ENCODE measurements around the gene EEFSEC.

EEFSEC gene

DNA sequence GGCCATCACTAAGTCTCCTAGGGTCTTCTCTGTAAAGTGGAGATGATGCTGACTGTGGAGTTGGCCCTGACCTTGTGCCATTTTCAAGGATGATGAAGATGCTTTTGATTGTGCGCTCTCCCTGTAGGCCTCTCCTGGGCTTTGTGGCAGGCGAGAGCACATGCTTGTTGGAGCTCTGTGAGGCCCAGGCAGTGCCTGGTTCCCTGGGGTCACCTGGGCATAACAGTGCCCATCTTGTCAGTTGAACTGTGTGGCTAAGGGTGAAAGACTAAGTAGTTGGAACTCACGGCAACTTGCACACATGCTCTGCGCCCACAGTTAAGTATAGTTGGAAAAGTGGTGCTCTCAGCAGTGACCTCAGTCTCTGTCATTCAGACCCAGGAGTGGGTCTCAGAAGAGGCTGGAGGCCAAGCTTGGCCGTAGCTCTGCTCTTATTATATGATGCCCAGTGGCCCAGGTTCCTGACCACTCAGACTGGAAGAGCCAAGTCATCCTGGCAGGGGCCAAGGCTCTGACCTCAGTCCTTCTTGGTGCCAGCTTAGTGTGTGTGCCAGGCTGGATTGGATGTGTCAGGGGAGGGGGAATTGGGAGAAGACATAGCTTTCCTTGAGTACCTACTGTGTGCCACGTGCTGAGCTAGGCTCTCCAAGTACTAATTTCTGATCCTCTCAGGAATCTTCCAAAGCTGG lies 154.6 kb downstream of the EEFSEC start:
- TF ChIP-seq POLR2AphosphoS5 (IDR thresholded peaks at IDR 0.05; ENCODE audit: low read depth) (no peak), GABPA (IDR thresholded peaks at IDR 0.05; ENCODE audit: low read depth) (no peak), SPI1 (IDR thresholded peaks at IDR 0.05; ENCODE audit: borderline replicate concordance, low read depth) (no peak)
- TF ChIP-seq, protein P1, sequence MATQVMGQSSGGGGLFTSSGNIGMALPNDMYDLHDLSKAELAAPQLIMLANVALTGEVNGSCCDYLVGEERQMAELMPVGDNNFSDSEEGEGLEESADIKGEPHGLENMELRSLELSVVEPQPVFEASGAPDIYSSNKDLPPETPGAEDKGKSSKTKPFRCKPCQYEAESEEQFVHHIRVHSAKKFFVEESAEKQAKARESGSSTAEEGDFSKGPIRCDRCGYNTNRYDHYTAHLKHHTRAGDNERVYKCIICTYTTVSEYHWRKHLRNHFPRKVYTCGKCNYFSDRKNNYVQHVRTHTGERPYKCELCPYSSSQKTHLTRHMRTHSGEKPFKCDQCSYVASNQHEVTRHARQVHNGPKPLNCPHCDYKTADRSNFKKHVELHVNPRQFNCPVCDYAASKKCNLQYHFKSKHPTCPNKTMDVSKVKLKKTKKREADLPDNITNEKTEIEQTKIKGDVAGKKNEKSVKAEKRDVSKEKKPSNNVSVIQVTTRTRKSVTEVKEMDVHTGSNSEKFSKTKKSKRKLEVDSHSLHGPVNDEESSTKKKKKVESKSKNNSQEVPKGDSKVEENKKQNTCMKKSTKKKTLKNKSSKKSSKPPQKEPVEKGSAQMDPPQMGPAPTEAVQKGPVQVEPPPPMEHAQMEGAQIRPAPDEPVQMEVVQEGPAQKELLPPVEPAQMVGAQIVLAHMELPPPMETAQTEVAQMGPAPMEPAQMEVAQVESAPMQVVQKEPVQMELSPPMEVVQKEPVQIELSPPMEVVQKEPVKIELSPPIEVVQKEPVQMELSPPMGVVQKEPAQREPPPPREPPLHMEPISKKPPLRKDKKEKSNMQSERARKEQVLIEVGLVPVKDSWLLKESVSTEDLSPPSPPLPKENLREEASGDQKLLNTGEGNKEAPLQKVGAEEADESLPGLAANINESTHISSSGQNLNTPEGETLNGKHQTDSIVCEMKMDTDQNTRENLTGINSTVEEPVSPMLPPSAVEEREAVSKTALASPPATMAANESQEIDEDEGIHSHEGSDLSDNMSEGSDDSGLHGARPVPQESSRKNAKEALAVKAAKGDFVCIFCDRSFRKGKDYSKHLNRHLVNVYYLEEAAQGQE (IDR thresholded peaks at IDR 0.05; ENCODE audit: insufficient replicate concordance, low read depth): no peak
- TF ChIP-seq, protein P2, sequence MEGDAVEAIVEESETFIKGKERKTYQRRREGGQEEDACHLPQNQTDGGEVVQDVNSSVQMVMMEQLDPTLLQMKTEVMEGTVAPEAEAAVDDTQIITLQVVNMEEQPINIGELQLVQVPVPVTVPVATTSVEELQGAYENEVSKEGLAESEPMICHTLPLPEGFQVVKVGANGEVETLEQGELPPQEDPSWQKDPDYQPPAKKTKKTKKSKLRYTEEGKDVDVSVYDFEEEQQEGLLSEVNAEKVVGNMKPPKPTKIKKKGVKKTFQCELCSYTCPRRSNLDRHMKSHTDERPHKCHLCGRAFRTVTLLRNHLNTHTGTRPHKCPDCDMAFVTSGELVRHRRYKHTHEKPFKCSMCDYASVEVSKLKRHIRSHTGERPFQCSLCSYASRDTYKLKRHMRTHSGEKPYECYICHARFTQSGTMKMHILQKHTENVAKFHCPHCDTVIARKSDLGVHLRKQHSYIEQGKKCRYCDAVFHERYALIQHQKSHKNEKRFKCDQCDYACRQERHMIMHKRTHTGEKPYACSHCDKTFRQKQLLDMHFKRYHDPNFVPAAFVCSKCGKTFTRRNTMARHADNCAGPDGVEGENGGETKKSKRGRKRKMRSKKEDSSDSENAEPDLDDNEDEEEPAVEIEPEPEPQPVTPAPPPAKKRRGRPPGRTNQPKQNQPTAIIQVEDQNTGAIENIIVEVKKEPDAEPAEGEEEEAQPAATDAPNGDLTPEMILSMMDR (IDR thresholded peaks at IDR 0.05; ENCODE audit: insufficient read depth, low read length): no peak
- H3K4me3 ChIP-seq (replicated peaks; ENCODE audit: insufficient read depth, low read length): no peak overlapping the region
- H3K27ac ChIP-seq (replicated peaks): no peak overlapping the region
- H3K27me3 ChIP-seq (ENCODE audit: insufficient read depth, poor library complexity, severe bottlenecking): no peaks in the 10 kb centered on the region
- no peak for DNase-seq (ENCODE audit: low read depth in 1 of 2, low spot score in 1 of 2)

DNA sequence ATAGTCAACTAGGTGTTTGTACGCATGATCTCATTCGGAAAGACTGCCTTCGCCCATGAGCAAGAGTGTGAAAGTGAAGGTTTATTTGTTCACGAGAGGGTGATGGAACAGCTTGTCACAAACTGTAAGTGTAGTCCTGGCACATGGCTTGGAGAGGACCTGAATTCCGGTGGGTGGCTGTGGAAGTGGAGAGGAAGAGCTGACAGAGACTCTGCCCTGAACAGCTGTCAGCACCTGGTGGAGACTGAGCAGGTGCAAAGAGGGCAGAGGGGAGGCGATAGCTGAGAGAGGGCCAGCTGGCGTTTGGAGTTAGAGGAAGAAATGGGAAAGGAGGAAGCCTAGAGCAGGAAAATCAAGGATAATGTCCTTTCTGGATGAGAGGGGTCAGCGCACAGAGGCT lies 155.7 kb downstream of the EEFSEC start:
- H3K27me3 ChIP-seq (ENCODE audit: insufficient read depth, poor library complexity, severe bottlenecking): no peaks in the 10 kb centered on the region
- H3K4me3 ChIP-seq (replicated peaks; ENCODE audit: insufficient read depth, low read length): no peak overlapping the region
- H3K27ac ChIP-seq (replicated peaks): no peak overlapping the region
- DNase-seq (ENCODE audit: low read depth in 1 of 2, low spot score in 1 of 2): no peak
- TF ChIP-seq, protein P1 (IDR thresholded peaks at IDR 0.05; ENCODE audit: insufficient replicate concordance, low read depth): no peak
- no peak for TF ChIP-seq POLR2AphosphoS5 (IDR thresholded peaks at IDR 0.05; ENCODE audit: low read depth)

DNA sequence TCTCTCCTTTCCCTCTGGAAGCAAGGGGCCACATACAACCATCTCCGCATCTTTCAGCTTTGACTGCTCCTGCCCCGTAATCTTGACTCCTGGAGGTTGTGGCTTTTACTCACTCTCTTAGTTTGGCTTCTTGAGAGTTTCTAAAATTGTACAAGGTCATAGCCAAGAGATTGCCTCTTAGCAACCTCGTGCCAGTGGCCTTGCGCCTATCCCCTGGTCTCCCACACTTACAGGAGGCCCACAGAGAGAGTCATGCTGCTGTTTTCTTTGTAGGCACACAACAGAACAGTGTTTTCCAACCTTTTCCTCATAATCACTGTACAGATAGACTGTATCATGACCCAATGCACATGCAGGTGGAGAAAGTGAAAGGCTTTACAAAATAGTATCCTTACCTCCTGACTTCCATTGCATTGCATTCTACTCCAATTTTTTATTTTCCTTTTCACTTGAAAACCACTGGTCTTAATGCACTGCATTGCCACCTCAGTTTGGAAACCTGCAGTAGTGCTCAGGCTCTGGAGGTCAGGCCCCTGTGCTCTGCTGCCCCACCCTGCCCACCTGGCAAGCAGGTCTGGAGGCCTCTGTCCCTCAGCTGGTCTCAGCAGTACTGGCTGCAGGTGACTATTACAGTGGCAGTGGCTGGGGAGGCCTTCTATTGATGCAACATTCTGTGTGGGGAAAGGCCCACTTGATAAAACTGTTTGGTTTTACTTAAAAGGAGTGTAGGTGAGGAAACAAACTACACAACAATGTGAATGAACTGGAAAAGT lies 157.2 kb downstream of the EEFSEC start:
- Histone ChIP-seq H3K27ac (replicated peaks) (no peak overlapping the region), H3K27me3 (ENCODE audit: insufficient read depth, poor library complexity, severe bottlenecking) (no peaks in the 10 kb centered on the region), H3K4me3 (replicated peaks; ENCODE audit: insufficient read depth, low read length) (no peak overlapping the region)
- TF ChIP-seq POLR2AphosphoS5 (IDR thresholded peaks at IDR 0.05; ENCODE audit: low read depth) (no peak), SPI1 (IDR thresholded peaks at IDR 0.05; ENCODE audit: borderline replicate concordance, low read depth) (no peak), GABPA (IDR thresholded peaks at IDR 0.05; ENCODE audit: low read depth) (no peak)
- TF ChIP-seq, protein P1 (IDR thresholded peaks at IDR 0.05; ENCODE audit: insufficient replicate concordance, low read depth): no peak
- TF ChIP-seq, protein P2 (IDR thresholded peaks at IDR 0.05; ENCODE audit: insufficient read depth, low read length): no peak
- no peak for DNase-seq (ENCODE audit: low read depth in 1 of 2, low spot score in 1 of 2)

All from HL-60 (cell line).